Stimulated activated CD8-positive, alpha-beta memory T cell treated with anti-CD3 and anti-CD28 coated beads, Interleukin-15, amount 100 ng/mL, for 24 hours (primary cell): ENCODE results near the gene STARD3.

Experiments used
- DNase-seq: peaks from one replicate; pipeline ENCODE4 v3.0.0-alpha.2; 2020; ENCODE audit warnings: low read depth

STARD3 gene

DNA sequence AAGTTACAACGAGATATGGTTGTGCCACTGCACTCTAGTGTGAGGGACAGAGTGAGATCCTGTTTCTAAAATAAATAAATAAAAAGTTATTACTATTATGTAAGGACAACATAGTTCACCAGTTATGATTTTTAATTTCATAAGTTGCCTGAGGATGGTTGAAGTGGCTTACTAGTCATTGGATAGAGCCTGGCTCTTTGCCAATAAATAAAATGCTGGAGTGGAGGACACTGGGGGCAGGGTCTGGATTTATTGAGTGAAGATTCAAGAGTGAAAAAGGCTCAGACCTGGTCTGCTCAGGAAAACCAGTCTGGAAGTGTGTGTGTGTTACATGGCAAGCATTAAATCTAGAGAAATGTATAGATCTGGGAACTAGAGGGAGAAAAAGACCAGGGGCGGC lies 2.1 kb downstream of the STARD3 start:
- DNase-seq: no peak

DNA sequence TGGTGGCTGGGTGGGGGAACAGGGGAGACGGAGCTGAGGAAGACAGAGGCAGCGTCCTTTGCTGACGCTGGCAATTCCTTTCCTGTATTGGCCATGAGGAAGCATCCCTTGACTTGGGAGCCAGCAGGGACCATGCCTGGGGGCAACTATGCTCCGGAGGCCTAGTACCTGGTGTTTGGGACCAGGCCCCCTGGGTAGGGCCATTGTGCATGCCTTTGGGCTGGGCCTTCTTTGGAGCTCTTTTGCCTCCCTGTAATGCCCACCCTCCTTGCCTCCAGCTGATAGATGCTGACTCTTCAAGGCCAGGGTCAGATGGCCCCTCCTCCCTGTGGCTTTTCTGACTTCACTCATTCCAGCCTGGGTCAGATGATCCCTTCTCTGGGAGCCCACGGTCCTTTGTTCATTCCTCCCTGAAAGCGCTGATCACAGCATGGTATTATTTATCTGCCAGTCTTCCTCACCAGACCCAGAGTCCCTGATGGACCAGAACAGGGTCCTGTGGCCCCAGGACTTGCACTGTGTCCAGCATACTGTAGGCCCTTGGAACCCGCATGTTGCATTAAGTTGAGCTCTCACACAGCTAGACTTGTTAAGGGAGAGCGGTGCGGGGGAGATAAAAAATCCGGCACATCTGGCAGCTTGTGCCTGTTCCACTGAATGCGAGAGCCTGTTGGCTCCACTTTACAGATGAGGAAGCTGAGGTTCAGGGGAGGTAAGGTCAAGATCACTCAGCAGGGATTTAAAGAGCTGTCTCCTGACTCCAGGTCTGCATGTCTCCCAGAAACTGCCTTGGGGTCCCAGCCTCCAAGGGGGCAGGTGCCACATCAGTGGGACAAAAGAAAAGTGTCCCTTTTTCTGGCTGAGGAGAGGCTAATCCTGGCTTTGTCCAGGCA lies 2.9 kb downstream of the STARD3 start:
- no peak for DNase-seq

DNA sequence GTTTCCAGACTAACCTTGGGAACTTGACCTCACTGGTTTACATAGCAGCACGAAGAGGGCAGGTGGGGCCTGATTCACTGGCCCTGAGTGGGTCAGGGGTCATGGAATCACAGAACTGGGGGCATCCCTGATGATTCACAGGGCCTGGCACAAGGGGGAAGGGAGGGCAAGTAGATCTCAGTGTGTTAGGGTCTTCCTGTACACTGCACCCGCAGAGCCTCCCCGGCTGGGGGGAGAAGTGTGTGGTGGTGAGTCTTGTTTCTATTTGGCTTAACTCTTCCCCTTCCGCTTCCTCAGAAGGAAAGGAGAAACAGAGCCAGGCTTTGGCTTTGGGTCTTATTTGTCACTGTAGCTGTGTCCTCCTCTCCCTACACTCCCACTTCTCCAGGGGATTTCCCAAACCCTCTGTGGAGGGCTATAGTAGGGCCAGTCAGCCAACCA lies 3.7 kb downstream of the STARD3 start:
- DNase-seq: no peak

DNA sequence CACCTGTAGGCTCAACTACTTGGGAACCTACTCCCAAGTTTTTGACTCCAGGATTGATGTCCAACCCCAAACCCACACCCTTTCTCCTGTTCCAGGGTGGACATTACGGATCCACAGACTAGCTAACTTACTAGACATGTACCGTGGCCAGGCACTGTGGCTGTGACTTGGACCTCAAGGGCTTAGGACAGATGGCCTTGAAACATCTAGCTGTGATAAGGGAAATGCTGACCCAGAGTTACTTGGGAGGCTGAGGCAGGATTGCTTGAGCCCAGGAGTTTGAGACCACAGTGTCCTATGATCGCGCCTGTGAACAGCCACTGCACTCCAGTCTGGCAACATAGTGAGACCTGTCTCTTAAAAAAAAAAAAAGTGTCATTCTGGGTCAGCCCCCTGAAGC lies 4.2 kb downstream of the STARD3 start:
- no peak for DNase-seq

DNA sequence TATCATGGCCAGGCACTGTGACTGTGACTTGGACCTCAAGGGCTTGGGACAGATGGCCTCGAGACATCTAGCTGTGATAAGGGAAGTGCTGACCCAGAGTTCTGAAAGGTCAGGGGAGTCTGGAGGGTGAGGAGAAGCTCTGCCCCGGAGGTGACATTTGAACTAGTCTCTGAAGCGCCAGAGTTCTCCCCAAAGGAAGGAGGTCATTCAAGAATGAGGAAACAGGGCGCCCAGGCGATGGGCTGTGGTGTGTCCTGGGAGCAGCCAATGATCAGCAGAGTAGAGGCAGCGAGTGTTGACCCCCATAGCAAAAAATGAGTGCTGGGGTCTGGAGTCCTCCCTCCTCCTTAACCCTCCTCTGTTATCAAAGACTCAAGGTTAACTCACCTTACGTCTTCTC lies 4.9 kb downstream of the STARD3 start:
- no peak for DNase-seq

DNA sequence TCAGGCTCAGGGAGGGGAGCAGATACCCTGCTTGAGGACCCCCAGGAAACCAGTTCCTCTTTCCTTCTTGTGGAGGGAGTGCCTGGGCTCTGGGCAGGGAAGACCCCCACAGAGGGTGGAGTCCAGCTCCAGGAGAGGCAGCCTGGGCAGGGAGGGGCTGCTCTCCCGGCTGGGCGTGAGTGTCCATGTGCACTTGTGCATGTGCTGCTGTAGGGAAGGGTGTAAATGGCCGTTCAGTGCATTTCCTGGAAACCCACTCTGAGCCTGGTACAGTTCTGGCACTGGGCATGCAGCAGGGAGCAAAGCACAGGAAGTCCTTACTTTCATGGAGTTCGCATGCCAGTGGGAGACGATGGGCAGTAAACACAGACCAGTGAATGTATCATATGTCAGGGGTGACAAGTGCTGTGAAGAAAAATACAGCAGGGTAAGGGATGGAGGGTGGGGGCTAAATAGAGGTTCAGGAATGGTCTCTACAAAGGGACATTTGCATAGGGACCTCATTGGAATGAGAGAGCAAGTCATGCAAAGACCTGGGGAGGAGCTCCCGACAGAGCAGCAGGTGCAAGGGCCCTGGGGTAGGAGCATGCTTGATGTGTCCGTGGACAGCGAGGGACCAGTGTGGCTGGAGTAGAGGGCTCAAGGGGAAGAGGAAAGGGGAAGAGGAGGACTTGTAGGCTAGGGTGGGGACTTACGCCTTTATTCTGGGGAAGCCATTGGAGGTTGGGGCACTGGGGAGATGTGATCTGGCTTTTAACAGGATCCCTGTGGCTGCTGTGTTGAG lies 5.5 kb downstream of the STARD3 start:
- DNase-seq: no peak

DNA sequence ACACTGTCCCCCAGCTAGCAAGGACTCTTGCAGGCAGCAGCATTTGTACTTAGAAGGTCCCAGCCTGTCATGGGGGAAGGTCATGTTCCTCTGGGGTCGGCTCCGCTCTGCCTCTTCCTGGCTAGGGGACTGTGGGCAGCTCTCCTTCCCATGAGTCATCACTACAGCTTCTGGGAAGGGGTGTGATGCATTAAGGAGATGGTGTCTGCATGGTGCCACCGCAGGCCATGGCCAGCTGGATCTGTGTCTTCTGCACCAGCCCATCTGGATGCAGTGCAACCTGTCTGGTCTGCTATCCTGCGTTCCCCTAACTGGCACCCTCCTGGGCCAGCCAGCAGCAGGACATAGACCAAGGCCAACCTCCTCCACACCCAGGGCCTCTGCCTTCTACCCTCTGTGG lies 6.3 kb downstream of the STARD3 start:
- no peak for DNase-seq

DNA sequence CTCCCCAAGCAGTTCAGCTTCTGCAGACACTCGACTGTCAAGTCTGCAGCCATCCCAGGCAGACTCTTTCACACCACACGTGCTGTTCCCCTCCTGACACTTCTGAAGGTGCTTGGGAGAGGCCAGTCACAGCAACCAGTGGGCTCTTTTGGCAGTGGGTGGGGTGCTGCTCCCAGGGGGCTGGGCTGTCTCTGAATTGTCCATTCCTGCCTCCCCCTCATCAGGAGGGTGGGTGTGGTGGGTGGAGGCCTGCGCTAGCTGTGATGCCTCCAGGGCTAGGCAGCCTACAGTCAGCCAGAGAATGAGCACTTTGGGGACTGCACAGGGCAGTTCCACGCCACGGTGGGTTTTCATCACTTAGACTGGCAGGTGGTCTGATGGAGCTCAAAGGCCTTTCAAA lies 10.3 kb downstream of the STARD3 start:
- DNase-seq: no peak

DNA sequence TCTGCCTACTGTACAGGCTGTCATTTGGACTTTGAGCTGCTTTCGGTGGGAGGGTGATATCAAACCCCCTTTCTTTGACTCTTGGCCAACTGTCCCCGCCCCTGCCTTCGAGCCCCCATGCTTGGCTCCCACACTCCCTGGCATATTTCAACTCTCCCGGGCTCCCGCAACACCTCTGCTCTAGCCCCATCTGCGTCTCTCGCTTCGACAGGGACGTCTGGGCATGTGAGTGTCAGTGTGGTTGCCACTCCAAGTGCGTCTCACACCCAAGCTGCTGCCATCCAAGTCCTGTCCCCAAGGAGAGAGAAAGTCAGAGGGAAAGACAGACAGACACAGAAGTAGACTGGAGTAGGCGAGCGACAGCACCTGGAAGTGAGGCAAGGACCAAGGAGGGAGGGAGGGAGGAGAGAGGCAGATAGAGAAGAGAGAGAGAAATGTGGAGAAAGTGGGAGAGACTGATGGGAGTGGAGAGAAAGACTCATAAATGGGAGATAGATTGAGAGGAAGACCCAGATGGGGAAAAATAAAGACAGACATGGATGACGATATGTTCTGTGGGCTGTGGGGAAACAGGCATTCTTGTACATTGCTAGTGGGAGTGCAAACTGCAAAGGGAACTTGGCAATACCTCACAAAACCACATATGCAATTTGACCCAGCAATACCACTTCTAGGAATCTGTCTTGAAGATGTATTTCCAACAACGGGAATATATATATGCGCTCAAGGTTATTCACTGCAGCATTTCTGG lies 11.8 kb downstream of the STARD3 start:
- no peak for DNase-seq

DNA sequence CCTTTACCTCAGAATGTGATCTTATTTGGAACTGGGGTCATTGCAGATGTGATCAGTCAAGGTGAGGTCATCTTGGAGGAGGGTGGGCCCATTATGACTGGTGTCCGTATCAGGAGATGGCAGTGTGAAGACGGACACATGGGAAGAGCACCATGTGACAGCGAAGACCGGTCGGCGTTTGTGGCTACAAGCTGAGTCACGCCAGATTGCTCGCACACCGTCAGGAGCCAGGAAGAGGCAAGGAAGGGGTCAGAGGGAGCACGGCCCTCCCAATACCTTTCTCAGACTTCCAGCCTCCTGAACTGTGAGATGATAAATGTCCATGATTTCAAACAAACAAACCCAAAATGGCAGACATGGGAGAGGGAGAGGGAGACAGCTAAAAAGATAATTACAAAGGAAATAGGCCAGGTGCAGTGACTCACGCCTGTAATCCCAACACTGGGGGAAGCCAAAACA lies 13.2 kb downstream of the STARD3 start:
- DNase-seq: no peak

DNA sequence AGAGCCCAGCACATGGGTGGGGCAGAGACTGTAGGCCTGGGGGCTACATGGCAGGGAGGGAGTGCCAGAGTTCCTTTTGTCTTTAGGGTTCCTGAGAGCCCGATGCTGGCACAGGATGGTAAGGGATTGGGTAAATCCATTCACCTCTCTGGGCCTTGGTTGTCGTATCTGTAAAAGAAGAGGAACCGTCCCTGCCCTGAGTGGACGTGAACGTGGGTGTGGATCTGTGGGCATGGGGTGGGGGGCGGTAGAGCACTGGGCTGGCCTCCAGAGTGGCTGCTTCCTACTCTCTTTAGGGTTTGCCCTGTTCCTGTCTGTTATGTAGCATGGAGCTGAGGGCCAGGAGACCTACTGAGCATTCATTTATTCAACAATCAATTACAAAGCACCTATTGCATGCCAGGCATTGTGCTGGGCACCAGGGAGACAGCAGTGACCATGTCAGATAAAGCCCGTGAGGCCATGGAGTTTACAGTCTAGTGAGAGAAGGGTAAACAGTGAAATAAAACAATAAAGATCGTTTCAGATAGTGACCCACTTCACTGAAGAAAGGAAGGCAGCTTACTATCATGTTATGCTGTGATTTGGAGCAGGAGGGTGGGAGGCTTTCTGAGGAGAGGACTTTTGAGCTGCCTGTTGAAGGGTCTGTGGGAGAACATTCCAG lies 15.1 kb downstream of the STARD3 start:
- no peak for DNase-seq

DNA sequence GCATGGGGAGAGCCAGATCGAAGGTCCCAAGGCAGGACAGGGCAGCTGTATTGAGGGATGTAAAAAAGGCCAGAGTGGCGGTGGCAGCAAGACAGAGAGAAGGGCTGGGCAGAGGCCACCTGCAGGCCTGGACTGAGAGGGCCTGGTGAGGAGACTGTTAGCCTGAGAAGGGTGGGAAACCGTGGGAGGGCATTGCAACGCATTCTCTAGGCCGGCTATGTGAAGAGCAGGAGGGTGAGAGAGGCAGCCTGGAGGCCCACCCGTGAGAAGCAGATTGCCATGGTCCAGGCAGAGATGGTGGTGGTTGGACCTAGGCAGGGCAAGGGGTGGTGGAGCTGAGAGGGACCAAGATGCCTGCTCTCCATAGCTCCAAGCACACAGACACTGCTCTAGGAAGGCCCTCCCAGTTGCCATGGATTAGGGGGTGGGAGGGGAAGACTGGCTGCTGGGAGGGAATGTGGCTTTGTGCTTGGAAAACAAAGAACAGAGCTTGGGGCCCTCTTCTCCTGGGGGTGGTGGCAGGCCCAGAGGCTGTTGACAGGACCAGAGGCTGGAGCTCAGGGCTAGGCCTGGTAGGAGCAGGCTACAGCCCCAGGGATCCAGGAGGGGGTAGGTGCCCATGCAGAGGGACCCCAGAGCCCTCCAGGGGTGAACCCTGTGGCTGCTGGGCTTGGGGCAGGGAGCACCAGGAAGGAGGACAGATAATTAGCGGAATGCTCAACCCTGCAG lies 15.8 kb downstream of the STARD3 start:
- DNase-seq: no peak

DNA sequence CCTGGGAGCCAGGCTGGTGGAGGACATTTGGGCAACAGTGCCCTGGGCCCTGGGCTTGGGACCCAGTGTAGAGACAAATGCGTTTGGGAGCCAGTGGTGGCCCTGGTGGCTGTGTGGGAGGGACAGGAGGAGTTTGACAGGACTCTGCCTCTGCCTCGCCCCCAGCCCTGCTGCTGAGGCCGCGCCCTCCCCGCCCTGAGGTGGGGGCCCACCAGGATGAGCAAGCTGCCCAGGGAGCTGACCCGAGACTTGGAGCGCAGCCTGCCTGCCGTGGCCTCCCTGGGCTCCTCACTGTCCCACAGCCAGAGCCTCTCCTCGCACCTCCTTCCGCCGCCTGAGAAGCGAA lies 16.3 kb downstream of the STARD3 start:
- no peak for DNase-seq

DNA sequence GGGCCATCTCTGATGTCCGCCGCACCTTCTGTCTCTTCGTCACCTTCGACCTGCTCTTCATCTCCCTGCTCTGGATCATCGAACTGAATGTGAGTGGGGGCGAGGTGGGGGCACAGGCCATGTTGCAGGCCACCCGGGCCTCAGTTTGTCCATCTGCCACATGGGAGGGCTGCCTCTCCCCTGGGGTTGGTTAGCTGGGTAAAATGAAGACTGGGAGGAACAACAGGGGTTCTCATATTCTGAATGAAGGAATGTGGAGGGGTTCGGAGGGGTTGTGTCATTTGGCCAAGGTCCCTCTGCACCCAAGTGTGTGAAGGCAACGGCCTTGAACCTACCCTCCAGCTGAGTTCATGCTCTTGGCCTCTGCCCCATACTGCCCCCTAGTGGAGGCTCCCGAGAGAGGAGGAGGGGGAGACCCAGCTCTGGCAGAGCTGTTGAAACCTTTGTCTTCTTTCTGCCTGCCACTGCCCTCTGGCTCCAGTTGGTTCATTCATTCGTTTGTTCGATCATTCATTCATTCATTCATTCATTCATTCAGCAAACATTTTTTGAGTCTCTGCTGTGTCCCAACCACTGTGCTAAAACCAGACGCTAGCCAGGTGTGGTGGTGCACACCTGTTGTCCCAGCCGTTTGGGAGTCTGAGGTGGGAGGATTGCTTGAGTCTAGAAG lies 16.9 kb downstream of the STARD3 start:
- DNase-seq: peak; percentile 60

DNA sequence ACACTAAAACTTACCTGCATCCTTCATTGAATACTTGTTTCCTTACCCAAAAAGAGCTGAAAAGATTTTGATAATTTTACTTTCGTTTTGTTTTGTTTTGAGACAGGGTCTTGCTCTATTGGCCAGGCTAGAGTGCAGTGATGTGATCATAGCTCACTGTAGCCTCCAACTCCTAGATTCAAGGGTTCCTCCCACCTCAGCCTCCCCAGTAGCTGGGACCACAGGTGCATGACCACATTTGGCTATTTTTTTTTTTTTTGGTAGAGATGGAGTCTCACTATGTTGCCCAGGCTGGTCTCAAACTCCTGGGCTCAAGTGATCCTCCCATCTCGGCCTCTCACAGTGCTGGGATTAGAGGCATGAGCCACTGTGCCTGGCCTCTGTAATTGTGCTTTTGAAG lies 18.2 kb downstream of the STARD3 start:
- no peak for DNase-seq

DNA sequence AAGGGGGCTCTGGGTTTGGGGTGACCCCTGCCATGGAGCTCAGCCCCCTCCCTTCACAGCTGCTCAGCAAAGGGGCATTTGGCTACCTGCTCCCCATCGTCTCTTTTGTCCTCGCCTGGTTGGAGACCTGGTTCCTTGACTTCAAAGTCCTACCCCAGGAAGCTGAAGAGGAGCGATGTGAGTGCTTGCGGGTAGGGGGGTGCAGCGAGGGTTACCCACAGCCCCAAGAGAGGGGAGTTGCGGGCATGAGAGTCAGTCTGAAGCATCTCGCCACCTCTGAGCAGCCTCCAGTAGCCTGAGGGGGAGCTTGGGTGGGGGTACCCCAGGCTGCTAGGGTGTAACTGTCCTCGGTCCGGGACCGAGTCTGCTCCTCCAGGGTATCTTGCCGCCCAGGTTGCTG lies 21.4 kb downstream of the STARD3 start:
- DNase-seq: no peak

DNA sequence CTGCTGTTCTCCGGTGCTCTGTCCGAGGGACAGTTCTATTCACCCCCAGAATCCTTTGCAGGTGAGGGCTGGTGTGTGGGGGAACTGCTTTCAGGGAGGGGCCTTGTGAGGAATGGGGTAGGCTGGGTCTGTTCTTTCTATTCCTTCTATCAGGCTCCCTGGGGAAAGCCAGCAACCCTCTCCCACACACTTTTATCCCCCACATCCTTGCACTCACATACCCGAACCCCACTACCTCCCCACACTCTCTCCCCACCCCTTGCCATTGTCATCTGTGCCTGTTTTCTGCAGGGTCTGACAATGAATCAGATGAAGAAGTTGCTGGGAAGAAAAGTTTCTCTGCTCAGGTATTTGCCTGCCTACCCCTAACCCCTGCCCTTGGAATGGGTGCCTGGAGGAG lies 21.8 kb downstream of the STARD3 start:
- no peak for DNase-seq

DNA sequence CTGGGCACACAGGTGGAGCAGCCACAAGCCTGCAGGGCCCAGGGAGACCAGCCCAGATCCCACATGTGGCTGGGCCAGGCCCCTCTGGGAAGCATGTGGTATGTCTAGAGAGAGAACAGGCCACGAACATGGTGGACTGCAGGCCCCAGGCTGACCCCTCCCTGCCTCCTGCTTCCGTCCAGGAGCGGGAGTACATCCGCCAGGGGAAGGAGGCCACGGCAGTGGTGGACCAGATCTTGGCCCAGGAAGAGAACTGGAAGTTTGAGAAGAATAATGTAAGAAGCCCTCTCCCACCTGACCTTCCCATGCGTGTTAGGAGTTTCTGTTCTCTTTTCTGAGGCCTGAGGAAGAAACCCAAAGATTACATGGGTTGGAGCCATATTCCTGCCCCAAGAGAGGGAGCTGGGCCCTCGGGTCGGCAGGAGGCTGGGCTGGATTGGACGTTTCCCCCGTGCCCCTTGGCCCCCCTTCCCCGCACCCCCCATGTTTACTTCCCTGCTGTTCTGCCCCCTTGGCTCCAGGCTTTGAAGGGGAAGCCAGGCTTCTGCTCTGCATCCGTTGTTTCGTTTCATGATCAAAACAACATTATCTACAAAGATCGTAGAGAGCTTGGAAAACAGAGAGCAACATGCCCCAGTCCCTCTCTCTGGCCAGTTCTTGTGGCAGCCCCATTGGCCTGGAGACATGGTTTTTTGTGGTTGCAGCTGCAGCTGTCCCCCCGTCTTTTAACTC lies 22.5 kb downstream of the STARD3 start:
- DNase-seq: no peak

DNA sequence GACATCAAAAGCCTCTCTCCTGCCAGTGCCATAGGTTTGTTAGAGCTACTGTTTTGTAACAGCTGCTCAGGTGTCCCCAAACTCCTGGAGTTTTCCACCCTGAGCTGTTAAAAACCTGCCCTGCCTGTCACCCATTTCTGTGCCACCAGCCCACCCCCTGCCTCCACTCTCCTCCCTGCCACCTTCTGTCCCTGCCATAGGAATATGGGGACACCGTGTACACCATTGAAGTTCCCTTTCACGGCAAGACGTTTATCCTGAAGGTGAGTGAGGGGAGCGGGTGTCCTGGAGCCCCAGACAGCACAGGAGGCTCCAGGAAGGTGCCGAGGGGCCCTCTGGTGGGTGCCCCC lies 23.0 kb downstream of the STARD3 start:
- DNase-seq: no peak
